SK-N-SH treated with all-trans-retinoic acid at 6 μM for 48 hours (cell line): ENCODE data around the gene BIRC7.

Experiments used
- ATAC-seq: fragments of 200-7000 bp; cut with Tn5 transposase; 3 replicates; pipeline ENCODE4 v1.9.1; 2020; ENCODE audit warnings: mild to moderate bottlenecking, moderate library complexity
- ARNTL ChIP-seq: fragments of 450-650 bp; formaldehyde crosslinking; IDR thresholded peaks from 2 replicates; pipeline ENCODE4 v1.5.0; 2020; ENCODE audit warnings: low read depth, mild to moderate bottlenecking, moderate library complexity, borderline replicate concordance
- BACH2 ChIP-seq: fragments of 250-450 bp; sonication (Bioruptor Pico); IDR thresholded peaks from 2 replicates; pipeline ENCODE4 v1.9.0; 2021; ENCODE audit warnings: mild to moderate bottlenecking, borderline replicate concordance
- CREB5 ChIP-seq: fragments of 250-450 bp; sonication (Bioruptor Pico); IDR thresholded peaks from 2 replicates; pipeline ENCODE4 v1.5.1; 2020; ENCODE audit warnings: low read depth, mild to moderate bottlenecking, moderate library complexity
- CSDC2 ChIP-seq: fragments of 250-450 bp; sonication (Bioruptor Pico); IDR thresholded peaks from 2 replicates; pipeline ENCODE4 v1.5.0; 2020; ENCODE audit warnings: mild to moderate bottlenecking, moderate library complexity
- ESRRG ChIP-seq: fragments of 250-450 bp; sonication (Bioruptor Pico); IDR thresholded peaks from 2 replicates; pipeline ENCODE4 v1.6.1; 2021; ENCODE audit warnings: mild to moderate bottlenecking
- GLIS3 ChIP-seq: fragments of 250-450 bp; sonication (Bioruptor Pico); IDR thresholded peaks from 2 replicates; pipeline ENCODE4 v1.5.0; 2020; ENCODE audit warnings: mild to moderate bottlenecking, moderate library complexity
- OSR1 ChIP-seq: fragments of 250-450 bp; sonication (Bioruptor Pico); IDR thresholded peaks from 2 replicates; pipeline ENCODE4 v1.8.0; 2022; ENCODE audit warnings: moderate library complexity, mild to moderate bottlenecking, inconsistent platforms
- PPARA ChIP-seq: fragments of 250-450 bp; sonication (Bioruptor Pico); IDR thresholded peaks from 2 replicates; pipeline ENCODE4 v1.5.0; 2020; ENCODE audit warnings: mild to moderate bottlenecking, borderline replicate concordance
- RARB ChIP-seq: fragments of 250-450 bp; sonication (Bioruptor Pico); IDR thresholded peaks from 2 replicates; pipeline ENCODE4 v1.8.0; 2021; ENCODE audit warnings: mild to moderate bottlenecking, moderate library complexity
- SNAI2 ChIP-seq: fragments of 250-450 bp; sonication (Bioruptor Pico); IDR thresholded peaks from 2 replicates; pipeline ENCODE4 v1.5.0; 2020; ENCODE audit warnings: mild to moderate bottlenecking, moderate library complexity
- TCF4 ChIP-seq: fragments of 250-450 bp; sonication (Bioruptor Pico); IDR thresholded peaks from 2 replicates; pipeline ENCODE4 v1.8.0; 2021; ENCODE audit warnings: mild to moderate bottlenecking, moderate library complexity, borderline replicate concordance
- TOX ChIP-seq: fragments of 250-450 bp; sonication (Bioruptor Pico); IDR thresholded peaks from 2 replicates; pipeline ENCODE4 v1.8.0; 2021; ENCODE audit warnings: mild to moderate bottlenecking, moderate library complexity, borderline replicate concordance
- TSHZ2 ChIP-seq: fragments of 250-450 bp; sonication (Bioruptor Pico); IDR thresholded peaks from 2 replicates; pipeline ENCODE4 v1.5.0; 2020; ENCODE audit warnings: mild to moderate bottlenecking, moderate library complexity
- ZC3H10 ChIP-seq: fragments of 250-450 bp; sonication (Bioruptor Pico); IDR thresholded peaks from 2 replicates; pipeline ENCODE4 v1.5.1; 2021; ENCODE audit warnings: mild to moderate bottlenecking, moderate library complexity
- ZFP3 ChIP-seq: fragments of 250-450 bp; sonication (Bioruptor Pico); IDR thresholded peaks from 2 replicates; pipeline ENCODE4 v1.5.0; 2020; ENCODE audit warnings: mild to moderate bottlenecking, moderate library complexity
- ZFP30 ChIP-seq: fragments of 450-650 bp; formaldehyde crosslinking; IDR thresholded peaks from 2 replicates; pipeline ENCODE4 v1.5.0; 2022; ENCODE audit warnings: mild to moderate bottlenecking, moderate library complexity
- ZNF565 ChIP-seq: fragments of 450-650 bp; formaldehyde crosslinking; conservative IDR thresholded peaks from 2 replicates; pipeline ENCODE4 v1.5.0; 2020; ENCODE audit warnings: low read depth, mild to moderate bottlenecking, moderate library complexity
- ZNF70 ChIP-seq: fragments of 450-650 bp; formaldehyde crosslinking; IDR thresholded peaks from 2 replicates; pipeline ENCODE4 v1.5.0; 2020; ENCODE audit warnings: mild to moderate bottlenecking, moderate library complexity
- ZNF8 ChIP-seq: fragments of 450-650 bp; formaldehyde crosslinking; IDR thresholded peaks from 2 replicates; pipeline ENCODE4 v1.5.0; 2020; ENCODE audit warnings: mild to moderate bottlenecking, moderate library complexity
- TF ChIP-seq, protein P1 (sequence below): fragments of 250-450 bp; sonication (Bioruptor Pico); IDR thresholded peaks from 2 replicates; pipeline ENCODE4 v1.8.0; 2020; ENCODE audit warnings: mild to moderate bottlenecking, moderate library complexity, borderline replicate concordance
- TF ChIP-seq, protein P2 (sequence below): fragments of 250-450 bp; sonication (Bioruptor Pico); IDR thresholded peaks from 2 replicates; pipeline ENCODE4 v1.5.1; 2021; ENCODE audit warnings: mild to moderate bottlenecking, moderate library complexity

Gene BIRC7

GRCh38 chr20:63204362-63204761 lies 31.3 kb upstream of the BIRC7 start (continued):
- no peak for TF ChIP-seq GLIS3 (CRISPR knock-in tag)
- TF ChIP-seq, protein P1, sequence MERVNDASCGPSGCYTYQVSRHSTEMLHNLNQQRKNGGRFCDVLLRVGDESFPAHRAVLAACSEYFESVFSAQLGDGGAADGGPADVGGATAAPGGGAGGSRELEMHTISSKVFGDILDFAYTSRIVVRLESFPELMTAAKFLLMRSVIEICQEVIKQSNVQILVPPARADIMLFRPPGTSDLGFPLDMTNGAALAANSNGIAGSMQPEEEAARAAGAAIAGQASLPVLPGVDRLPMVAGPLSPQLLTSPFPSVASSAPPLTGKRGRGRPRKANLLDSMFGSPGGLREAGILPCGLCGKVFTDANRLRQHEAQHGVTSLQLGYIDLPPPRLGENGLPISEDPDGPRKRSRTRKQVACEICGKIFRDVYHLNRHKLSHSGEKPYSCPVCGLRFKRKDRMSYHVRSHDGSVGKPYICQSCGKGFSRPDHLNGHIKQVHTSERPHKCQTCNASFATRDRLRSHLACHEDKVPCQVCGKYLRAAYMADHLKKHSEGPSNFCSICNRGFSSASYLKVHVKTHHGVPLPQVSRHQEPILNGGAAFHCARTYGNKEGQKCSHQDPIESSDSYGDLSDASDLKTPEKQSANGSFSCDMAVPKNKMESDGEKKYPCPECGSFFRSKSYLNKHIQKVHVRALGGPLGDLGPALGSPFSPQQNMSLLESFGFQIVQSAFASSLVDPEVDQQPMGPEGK (CRISPR knock-in tag): no peak
- no peak for TF ChIP-seq SNAI2
- TF ChIP-seq CREB5: no peak
- no peak for TF ChIP-seq ZFP3 (CRISPR knock-in tag)

GRCh38 chr20:63205896-63206295 lies 29.8 kb upstream of the BIRC7 start:
- no peak for ATAC-seq
- TF ChIP-seq ZNF565 (CRISPR knock-in tag): no peak
- TF ChIP-seq, all 23 proteins: peak for 0

GRCh38 chr20:63206878-63207277 lies 28.8 kb upstream of the BIRC7 start:
- no peak for ATAC-seq
- TF ChIP-seq TOX (CRISPR knock-in tag): no peak
- no peak for TF ChIP-seq ZNF565 (CRISPR knock-in tag)
- TF ChIP-seq GLIS3 (CRISPR knock-in tag): no peak
- TF ChIP-seq BACH2 (CRISPR knock-in tag): no peak
- no peak for TF ChIP-seq OSR1 (CRISPR knock-in tag)
- TF ChIP-seq SNAI2: no peak
- TF ChIP-seq, protein P1 (CRISPR knock-in tag): no peak
- no peak for TF ChIP-seq ZNF8 (CRISPR knock-in tag)
- TF ChIP-seq ZNF70 (CRISPR knock-in tag): no peak
- no peak for TF ChIP-seq ZFP3 (CRISPR knock-in tag)
- TF ChIP-seq TSHZ2 (CRISPR knock-in tag): no peak
- no peak for TF ChIP-seq ZC3H10 (CRISPR knock-in tag)
- TF ChIP-seq ZFP30 (CRISPR knock-in tag): no peak
- no peak for TF ChIP-seq PPARA (CRISPR knock-in tag)
- no peak for TF ChIP-seq CREB5
- no peak for TF ChIP-seq TCF4 (CRISPR knock-in tag)
- no peak for TF ChIP-seq CSDC2
- no peak for TF ChIP-seq ARNTL
- no peak for TF ChIP-seq RARB (CRISPR knock-in tag)

- no peak for ATAC-seq
- TF ChIP-seq ESRRG (CRISPR knock-in tag): no peak
- TF ChIP-seq TSHZ2 (CRISPR knock-in tag): no peak
- no peak for TF ChIP-seq OSR1 (CRISPR knock-in tag)
- TF ChIP-seq, protein P2, sequence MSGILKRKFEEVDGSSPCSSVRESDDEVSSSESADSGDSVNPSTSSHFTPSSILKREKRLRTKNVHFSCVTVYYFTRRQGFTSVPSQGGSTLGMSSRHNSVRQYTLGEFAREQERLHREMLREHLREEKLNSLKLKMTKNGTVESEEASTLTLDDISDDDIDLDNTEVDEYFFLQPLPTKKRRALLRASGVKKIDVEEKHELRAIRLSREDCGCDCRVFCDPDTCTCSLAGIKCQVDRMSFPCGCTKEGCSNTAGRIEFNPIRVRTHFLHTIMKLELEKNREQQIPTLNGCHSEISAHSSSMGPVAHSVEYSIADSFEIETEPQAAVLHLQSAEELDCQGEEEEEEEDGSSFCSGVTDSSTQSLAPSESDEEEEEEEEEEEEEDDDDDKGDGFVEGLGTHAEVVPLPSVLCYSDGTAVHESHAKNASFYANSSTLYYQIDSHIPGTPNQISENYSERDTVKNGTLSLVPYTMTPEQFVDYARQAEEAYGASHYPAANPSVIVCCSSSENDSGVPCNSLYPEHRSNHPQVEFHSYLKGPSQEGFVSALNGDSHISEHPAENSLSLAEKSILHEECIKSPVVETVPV (CRISPR knock-in tag): no peak
- no peak for TF ChIP-seq ZC3H10 (CRISPR knock-in tag)
- TF ChIP-seq CREB5: no peak
Measured at GRCh38 chr20:63208346-63208909, 27.3 kb upstream of the BIRC7 start.
